Nephron (organoid): ENCODE results near the gene SLC4A4.

Experiments
- H3K27ac Mint-ChIP-seq, 3 experiments: 2 replicates each; pipeline ENCODE4 v1.8.0; 2020; ENCODE audit warnings: mixed read lengths in 3 of 3, mild to moderate bottlenecking in 2 of 3, moderate library complexity in 1 of 3
- H3K27me3 Mint-ChIP-seq: 2 replicates; pipeline ENCODE4 v1.8.0; 2021; ENCODE audit warnings: low read depth, mild to moderate bottlenecking, moderate library complexity, mixed read lengths
- H3K36me3 Mint-ChIP-seq: 2 replicates; pipeline ENCODE4 v1.8.0; 2020; ENCODE audit warnings: low read depth, mixed read lengths
- H3K4me1 Mint-ChIP-seq: 2 replicates; pipeline ENCODE4 v1.8.0; 2020; ENCODE audit warnings: mixed read lengths
- H3K4me3 Mint-ChIP-seq, 3 experiments: 2 replicates each; pipeline ENCODE4 v1.8.0; 2020; ENCODE audit warnings: mild to moderate bottlenecking in 3 of 3, mixed read lengths in 3 of 3, moderate library complexity in 2 of 3
- H3K9me3 Mint-ChIP-seq: 2 replicates; pipeline ENCODE4 v1.8.0; 2020; ENCODE audit warnings: mixed read lengths
- CTCF ChIP-seq, 3 experiments: fragments of 200-600 bp; sonication (generic); IDR thresholded peaks; one replicate each; pipeline ENCODE4 v1.5.0; 2021; ENCODE audit warnings: antibody characterized with exemption in 3 of 3; ENCODE audit not compliant: unreplicated experiment in 3 of 3

The SLC4A4 gene

GRCh38 chr4:71537551-71538065 is 198.8 kb downstream of the SLC4A4 start:
- no peaks in the 10 kb centered on the region for H3K36me3 Mint-ChIP-seq
- H3K4me1 Mint-ChIP-seq: peaks cover 14% of the 10 kb centered on the region
- H3K27me3 Mint-ChIP-seq: no peaks in the 10 kb centered on the region
- no peaks in the 10 kb centered on the region for H3K9me3 Mint-ChIP-seq
- no peak overlapping the region for H3K27ac Mint-ChIP-seq
- no peak for TF ChIP-seq CTCF (IDR thresholded peaks at IDR 0.05; ENCODE audit: unreplicated experiment in 3 of 3)
- H3K4me3 Mint-ChIP-seq: no peak overlapping the region

GRCh38 chr4:71538528-71538927 is 199.7 kb downstream of the SLC4A4 start:
- no peaks in the 10 kb centered on the region for H3K9me3 Mint-ChIP-seq
- no peak for TF ChIP-seq CTCF (IDR thresholded peaks at IDR 0.05; ENCODE audit: unreplicated experiment in 3 of 3)
- no peaks in the 10 kb centered on the region for H3K27me3 Mint-ChIP-seq
- no peak overlapping the region for H3K27ac Mint-ChIP-seq
- no peak overlapping the region for H3K4me3 Mint-ChIP-seq
- peaks cover 14% of the 10 kb centered on the region for H3K4me1 Mint-ChIP-seq
- no peaks in the 10 kb centered on the region for H3K36me3 Mint-ChIP-seq

- H3K4me1 Mint-ChIP-seq: peaks cover 14% of the 10 kb centered on the region
- H3K36me3 Mint-ChIP-seq: peaks cover 4% of the 10 kb centered on the region
- no peak overlapping the region for H3K4me3 Mint-ChIP-seq
- H3K27ac Mint-ChIP-seq: no peak overlapping the region
- H3K9me3 Mint-ChIP-seq: no peaks in the 10 kb centered on the region
- no peak for TF ChIP-seq CTCF (IDR thresholded peaks at IDR 0.05; ENCODE audit: unreplicated experiment in 3 of 3)
- no peaks in the 10 kb centered on the region for H3K27me3 Mint-ChIP-seq
Observed at GRCh38 chr4:71540749-71541269, 202.0 kb downstream of the SLC4A4 start.

- H3K4me3 Mint-ChIP-seq: no peak overlapping the region
- H3K36me3 Mint-ChIP-seq: peaks cover 4% of the 10 kb centered on the region
- no peak overlapping the region for H3K27ac Mint-ChIP-seq
Observed at GRCh38 chr4:71541541-71541940, 202.7 kb downstream of the SLC4A4 start.

GRCh38 chr4:71545168-71545567 is 206.3 kb downstream of the SLC4A4 start:
- Mint-ChIP-seq H3K36me3 (peaks cover 4% of the 10 kb centered on the region), H3K9me3 (no peaks in the 10 kb centered on the region), H3K4me3 (no peak overlapping the region), H3K4me1 (peaks cover 19% of the 10 kb centered on the region), H3K27ac (no peak overlapping the region), H3K27me3 (peaks cover 4% of the 10 kb centered on the region)
- TF ChIP-seq CTCF (IDR thresholded peaks at IDR 0.05; ENCODE audit: unreplicated experiment in 3 of 3): no peak

More at GRCh38 chr4:71541541-71541940, 202.7 kb downstream of the SLC4A4 start:
- Mint-ChIP-seq H3K27me3 (no peaks in the 10 kb centered on the region), H3K9me3 (no peaks in the 10 kb centered on the region), H3K4me1 (peaks cover 14% of the 10 kb centered on the region)
- TF ChIP-seq CTCF (IDR thresholded peaks at IDR 0.05; ENCODE audit: unreplicated experiment in 3 of 3): no peak

GRCh38 chr4:71549516-71550160 is 210.8 kb downstream of the SLC4A4 start:
- H3K4me3 Mint-ChIP-seq: no peak overlapping the region
- TF ChIP-seq CTCF (IDR thresholded peaks at IDR 0.05; ENCODE audit: unreplicated experiment in 3 of 3): no peak
- H3K9me3 Mint-ChIP-seq: no peaks in the 10 kb centered on the region
- H3K36me3 Mint-ChIP-seq: no peaks in the 10 kb centered on the region
- peaks cover 15% of the 10 kb centered on the region for H3K4me1 Mint-ChIP-seq
- H3K27me3 Mint-ChIP-seq: peaks cover 4% of the 10 kb centered on the region
- H3K27ac Mint-ChIP-seq: peak overlapping the region; percentile 62 to 83 (median 65)
